Measurements from ENCODE around the gene PDGFB.

Gene PDGFB

GRCh38 chr22:39253435-39254070 lies 8.8 kb upstream of the PDGFB start:
- DNase-seq: peak in 3 of 4 experiments; percentile 55 to 66 (median 66)

GRCh38 chr22:39252461-39253434 lies 8.0 kb upstream of the PDGFB start:
- DNase-seq: no peak

- no peak for DNase-seq
Measured at GRCh38 chr22:39251762-39252460, 7.1 kb upstream of the PDGFB start.

GRCh38 chr22:39250838-39251237 lies 6.1 kb upstream of the PDGFB start:
- DNase-seq: no peak

GRCh38 chr22:39250131-39250530 lies 5.3 kb upstream of the PDGFB start:
- no peak for DNase-seq

- no peak for DNase-seq
Measured at GRCh38 chr22:39249086-39249704, 4.4 kb upstream of the PDGFB start.

GRCh38 chr22:39248254-39248653 lies 3.5 kb upstream of the PDGFB start:
- no peak for DNase-seq

GRCh38 chr22:39247361-39247760 lies 2.6 kb upstream of the PDGFB start:
- DNase-seq: peak in 2 of 4 experiments; percentile 40 to 43

GRCh38 chr22:39246690-39247332 lies 2.0 kb upstream of the PDGFB start:
- DNase-seq: no peak

GRCh38 chr22:39246217-39246616 lies 1.4 kb upstream of the PDGFB start:
- DNase-seq: no peak

GRCh38 chr22:39245130-39246039 lies 603 bp upstream of the PDGFB start:
- peak in 3 of 4 experiments; percentile 26 to 59 (median 44) for DNase-seq

GRCh38 chr22:39244136-39244495 lies 666 bp downstream of the PDGFB start:
- DNase-seq: peak in 2 of 4 experiments; percentile 38 to 54

- peak in 2 of 4 experiments; percentile 34 to 50 for DNase-seq
Measured at GRCh38 chr22:39243439-39244135, 1.2 kb downstream of the PDGFB start.

- DNase-seq: peak in 1 of 4 experiments; percentile 36
Measured at GRCh38 chr22:39242595-39243438, 2.0 kb downstream of the PDGFB start.

- DNase-seq: peak in 2 of 4 experiments; percentile 24 to 53
Measured at GRCh38 chr22:39241794-39242594, 2.8 kb downstream of the PDGFB start.

- DNase-seq: peak in 3 of 4 experiments; percentile 55 to 69 (median 57)
Measured at GRCh38 chr22:39240831-39241793, 3.7 kb downstream of the PDGFB start.

Data from suppressor macrophage (primary cell).